Fibroblast of skin of right quadriceps (primary cell): Measurements from ENCODE around the gene LBR.
A peak's percentile ranks its signal among the peaks of the same experiment; 100 is the strongest.

Source experiments
- DNase-seq: peaks from one replicate; pipeline ENCODE4 v3.0.0-alpha.2; 2013

Gene LBR

GRCh38 chr1:225462714-225463574 lies 35.1 kb upstream of the LBR start:
- DNase-seq, result no peak

GRCh38 chr1:225462429-225462713 lies 34.5 kb upstream of the LBR start:
- no peak for DNase-seq

DNA sequence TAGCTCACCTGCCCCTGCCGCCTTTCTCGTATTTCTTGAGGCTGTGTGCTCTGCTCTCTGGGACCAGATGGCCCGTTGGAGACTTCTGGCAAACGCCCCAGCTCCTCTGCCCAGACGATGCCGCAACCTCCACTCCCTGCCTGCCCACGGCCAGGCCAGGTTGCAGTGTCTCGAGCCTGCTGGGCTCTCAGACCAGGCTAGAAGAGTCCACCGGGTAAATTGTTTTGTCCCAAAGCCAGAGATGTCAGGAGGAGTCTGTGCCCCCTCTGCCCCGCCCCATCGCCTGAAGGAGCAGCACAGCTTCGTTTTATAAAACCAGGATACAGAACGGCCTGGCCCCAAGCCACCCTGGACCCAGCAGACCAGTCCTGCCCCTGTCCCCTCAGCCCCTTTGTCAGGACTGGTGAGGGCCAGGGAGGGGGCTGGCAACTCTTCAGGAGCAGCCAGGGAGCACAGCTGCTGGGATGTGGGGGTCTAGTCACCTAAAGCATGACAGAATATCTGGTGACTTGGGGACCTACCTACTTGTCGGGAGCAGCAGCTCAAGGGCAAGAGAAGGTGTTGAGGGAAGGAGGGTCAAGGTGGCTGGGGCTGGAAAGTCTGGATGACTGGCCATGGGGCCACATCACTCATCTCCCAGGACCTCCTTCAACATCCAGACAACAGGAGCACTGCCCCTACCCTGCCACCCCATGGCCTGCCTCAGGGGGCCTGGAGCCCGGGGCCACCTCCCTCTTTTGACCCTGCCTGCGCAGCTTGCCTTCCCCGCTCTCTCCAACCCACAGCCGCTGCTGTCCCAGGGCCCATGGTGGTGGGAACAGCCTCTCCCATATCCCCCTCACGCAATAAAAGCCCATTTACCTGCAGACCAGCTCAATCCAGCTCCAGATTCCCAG lies 33.9 kb upstream of the LBR start:
- no peak for DNase-seq

- no peak for DNase-seq
Observed at GRCh38 chr1:225460737-225461532, 33.1 kb upstream of the LBR start.

DNA sequence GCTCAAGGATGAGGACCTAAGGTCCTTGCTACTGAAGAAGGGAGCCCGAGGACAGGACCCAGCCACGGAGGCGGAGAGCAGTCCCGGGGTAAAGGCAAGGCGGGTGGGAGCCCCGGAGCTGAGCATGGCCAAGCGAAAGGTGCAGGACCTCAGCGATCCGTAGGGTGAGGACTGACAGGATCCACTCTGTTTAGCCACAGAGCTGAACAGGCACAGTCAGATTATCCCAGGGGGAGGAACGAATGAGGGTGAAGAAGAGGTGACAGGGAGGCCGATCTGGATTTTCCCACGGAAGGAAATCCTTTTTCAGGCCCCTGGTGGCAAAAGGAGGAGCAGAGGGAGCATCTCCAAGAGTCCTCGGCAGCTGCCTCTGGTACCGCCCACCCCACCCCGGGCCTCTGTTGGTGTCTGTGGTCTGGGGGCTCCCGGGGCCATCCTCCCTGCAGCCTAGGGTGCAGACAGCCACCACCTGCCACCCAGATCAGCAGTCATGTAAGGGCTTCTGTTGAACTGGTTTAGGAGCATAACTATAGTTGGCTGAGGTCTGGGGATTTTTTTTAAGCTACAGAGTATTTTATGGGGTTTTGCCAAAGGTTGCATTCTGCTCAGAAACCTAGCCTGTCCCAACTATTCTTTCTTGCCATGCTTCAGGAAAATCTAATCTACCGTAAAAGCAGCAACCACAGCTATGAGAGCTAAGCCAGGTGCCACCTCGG lies 32.3 kb upstream of the LBR start:
- DNase-seq, result no peak

DNA sequence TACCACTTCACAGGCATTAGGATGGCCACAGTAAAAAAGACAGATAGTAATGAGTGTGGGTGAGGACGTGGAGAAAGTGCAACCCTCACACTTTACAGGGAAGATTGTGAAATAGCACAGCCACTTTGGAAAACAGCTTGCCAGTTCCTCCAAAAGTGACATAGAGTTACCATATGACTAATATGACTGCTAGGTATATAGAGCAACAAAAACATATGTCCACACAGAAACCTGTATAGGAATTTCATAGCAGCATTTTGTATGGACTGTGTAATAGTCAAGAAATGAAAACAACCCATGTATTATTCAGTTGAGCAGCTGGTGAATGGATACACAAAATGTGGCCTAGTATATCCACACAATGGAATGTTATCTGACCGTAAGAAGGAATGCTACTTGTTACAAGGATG lies 30.4 kb upstream of the LBR start:
- DNase-seq, result peak; percentile 45

GRCh38 chr1:225454733-225455132 lies 26.9 kb upstream of the LBR start:
- DNase-seq, result peak; percentile 73

- DNase-seq, result no peak
Observed at GRCh38 chr1:225453797-225454648, 26.2 kb upstream of the LBR start.

- DNase-seq, result no peak
Observed at GRCh38 chr1:225451840-225452515, 24.1 kb upstream of the LBR start.

GRCh38 chr1:225451340-225451739 lies 23.5 kb upstream of the LBR start:
- DNase-seq, result no peak

DNA sequence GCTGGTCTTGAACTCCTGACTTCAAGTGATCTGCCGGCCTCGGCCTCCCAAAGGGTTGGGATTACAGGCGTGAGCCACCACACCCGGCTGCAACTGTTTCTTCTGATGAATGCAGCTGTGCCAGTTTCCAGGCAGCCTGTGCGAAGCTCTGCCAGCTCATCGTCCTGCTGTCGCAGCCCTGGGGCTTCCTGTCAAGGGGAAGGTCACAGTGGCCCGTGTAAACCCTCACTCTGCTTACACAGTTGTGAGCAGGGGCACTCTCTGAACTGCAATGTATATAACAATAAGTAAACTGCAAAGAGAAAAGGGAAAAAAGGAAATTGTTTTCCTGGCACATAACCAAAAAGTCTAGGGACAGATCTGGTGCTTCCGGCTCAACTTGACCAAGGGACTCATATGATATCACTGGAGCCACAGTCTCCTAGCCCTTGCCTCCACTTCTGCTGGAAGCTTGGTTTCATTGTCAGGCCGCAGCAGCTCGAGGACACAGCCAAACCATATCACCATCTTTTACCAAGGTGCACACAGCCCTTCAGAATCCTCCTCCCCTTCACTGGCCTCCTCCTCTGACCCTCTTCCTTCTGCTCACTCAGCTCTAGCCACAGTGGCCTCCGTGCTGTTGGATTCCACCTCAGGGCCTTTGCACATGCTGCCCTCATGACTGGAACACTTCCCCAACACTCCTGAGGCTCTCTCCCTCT lies 22.8 kb upstream of the LBR start:
- no peak for DNase-seq

- DNase-seq, result no peak
Observed at GRCh38 chr1:225449774-225450173, 21.9 kb upstream of the LBR start.

DNA sequence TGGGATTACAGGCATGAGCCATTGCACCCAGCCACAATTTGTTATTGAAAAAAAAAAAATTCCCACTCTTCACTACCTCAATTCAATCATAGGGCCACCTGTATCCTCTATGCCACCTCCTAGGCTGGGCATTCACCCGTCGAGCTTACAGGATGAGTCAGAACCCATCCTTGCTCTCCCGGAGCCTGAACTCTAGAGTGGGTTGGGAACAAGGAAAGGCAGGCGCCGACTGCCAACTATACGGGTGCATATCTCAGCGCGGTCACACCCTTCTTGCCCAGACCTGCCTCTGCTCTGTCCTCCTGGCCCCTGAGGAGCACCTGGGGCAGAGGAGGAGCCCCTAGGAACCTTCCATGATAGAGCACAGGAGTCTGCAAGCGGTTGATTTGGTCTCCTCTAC lies 21.4 kb upstream of the LBR start:
- DNase-seq, result no peak

DNA sequence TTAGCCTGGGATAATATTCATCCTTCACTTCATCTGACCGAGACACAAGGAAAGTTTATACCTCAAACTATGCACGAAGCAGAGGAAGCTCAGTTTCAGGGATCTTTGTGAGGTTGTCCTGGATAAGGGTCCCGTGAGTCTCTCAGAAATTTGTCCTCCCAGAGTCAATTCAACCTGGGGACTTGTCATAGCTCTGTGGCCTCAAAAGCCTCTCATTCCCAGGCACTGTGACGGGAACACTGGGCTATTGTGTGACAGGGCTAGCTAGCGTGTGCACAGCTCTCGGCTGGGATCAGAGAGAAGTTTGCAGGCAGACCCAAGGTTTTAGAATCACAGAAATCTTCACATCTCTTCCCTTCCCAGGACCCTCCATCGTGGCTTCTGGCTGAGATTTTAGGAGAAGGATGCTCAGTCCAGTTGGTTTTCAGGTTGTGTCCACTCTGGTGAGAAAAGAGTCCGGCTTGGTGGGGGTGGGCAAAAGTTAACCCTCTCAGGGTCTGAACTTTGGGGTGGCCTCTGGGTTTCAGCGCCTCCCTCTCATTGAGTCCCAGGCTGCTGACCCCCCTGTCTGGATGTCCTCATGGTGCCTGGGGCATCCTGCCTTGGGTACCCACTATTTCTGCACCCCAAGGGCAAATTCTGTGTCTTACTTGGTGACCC lies 20.4 kb upstream of the LBR start:
- no peak for DNase-seq

DNA sequence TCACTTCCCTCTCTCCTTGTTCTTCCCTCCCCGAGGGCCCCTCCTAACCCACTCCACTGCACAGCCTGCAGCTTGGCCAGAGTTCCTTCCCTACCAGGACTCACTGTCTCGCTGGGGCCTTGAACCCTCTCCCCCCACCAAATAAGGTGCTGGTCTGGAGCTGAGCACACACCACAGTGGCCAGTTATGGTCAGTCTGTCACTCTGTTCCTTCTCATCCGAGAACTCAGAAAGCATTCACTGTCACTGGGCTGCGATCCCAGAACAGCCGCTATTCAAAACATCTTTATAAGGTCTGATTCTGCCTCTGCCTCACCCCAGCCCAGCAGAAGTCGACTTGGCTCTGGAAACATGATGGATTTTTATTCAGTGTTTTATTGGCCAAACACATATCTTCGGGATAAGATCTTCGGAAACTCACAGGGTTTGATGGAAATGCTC lies 19.8 kb upstream of the LBR start:
- no peak for DNase-seq

GRCh38 chr1:225446981-225447615 lies 19.3 kb upstream of the LBR start:
- no peak for DNase-seq

- no peak for DNase-seq
Observed at GRCh38 chr1:225446595-225446960, 18.7 kb upstream of the LBR start.

DNA sequence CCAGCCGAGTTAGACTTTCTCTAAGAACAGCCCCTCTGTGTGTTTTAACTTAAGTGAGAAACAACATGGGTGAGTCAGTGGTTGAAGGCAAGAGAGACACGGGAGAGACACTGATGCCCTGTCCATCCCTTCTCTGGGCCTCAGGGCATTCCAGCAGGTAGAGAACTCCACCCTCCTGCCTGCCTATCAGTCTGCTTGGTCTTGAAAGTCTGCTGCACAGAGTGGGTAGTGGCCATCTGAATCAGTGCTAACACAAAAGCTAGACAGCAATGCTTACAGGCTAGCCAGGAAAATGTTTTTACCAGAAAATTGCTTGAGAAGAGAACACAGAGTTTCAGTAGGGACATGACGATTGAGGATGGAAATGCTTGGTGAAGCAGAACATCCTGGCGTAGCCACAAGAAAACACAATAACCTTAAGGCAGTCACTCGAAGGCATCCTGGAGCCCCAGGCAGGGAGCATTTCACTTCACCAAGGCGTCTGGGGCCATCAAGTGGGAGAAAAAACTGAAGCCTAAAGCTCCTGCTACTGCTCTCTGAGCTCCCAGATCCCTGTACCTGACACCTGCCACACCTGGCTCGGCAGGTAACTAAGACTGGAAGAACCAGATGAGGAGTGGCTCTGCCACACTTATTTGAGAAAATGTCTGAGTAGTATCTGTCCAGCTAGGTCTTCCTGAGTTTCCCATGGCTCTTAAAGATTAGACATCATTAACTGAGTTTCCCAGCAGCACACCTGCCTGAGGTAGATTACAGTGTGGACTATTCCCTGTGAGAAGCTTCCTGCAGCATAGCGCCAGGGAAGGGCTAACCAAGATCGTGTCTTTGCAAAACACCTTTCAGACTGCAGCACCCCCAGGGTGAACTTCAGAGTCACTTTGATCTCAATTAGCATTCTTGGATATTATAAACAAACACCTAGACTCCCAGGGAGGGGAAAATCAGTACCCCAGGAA lies 18.1 kb upstream of the LBR start:
- DNase-seq, result no peak
